GM10248 (cell line): ENCODE results near the gene SAV1.
"Not testable (repeated sequence)": the region's sequence is repeated elsewhere in the genome, so short reads cannot be mapped to it uniquely, and the experiment has no call there.

Experiments used
- CTCF ChIA-PET: fragments of 300-600 bp; sonication (Branson Sonifier 250); formaldehyde crosslinking; extraction: SDS; loops from one replicate; lab custom pipeline; 2021; ENCODE audit warnings: antibody characterized with exemption; lab: Yijun Ruan, JAX
- POLR2A ChIA-PET: fragments of 350-650 bp; sonication (Branson Sonifier 250); formaldehyde crosslinking; extraction: SDS; loops from one replicate; lab custom pipeline; 2020; ENCODE audit warnings: antibody characterized with exemption; lab: Yijun Ruan, JAX
- DNase-seq: peaks from one replicate; pipeline ENCODE4 v3.0.0; 2012; ENCODE audit errors: extremely low spot score
- TF ChIP-seq, protein P1 (sequence below): IDR thresholded peaks from 2 replicates; pipeline ENCODE4 v1.5.1; 2012; ENCODE audit warnings: mild to moderate bottlenecking, low read depth; ENCODE audit errors: extremely low read depth, missing control alignments, control extremely low read depth

Gene SAV1

DNA sequence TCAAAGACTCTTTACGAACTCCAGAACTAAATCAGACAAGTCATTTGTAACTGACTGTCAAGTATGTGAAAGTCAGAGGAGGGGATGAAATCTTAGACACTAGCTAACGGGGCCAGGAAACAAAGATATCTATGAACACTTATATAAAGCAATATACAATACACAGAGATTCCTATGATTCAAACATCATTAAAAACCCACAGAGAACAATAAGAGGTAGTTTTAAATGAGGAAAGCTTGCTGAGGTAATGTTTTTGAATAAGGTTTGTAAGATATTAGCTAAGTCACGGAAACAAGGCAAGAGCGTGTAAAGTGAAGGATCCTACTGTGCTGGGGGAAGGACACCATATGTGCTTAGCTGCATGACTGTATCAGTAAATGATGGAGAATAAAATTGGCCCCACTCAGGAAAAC is 36.7 kb downstream of the SAV1 start:
- TF ChIP-seq, protein P1, sequence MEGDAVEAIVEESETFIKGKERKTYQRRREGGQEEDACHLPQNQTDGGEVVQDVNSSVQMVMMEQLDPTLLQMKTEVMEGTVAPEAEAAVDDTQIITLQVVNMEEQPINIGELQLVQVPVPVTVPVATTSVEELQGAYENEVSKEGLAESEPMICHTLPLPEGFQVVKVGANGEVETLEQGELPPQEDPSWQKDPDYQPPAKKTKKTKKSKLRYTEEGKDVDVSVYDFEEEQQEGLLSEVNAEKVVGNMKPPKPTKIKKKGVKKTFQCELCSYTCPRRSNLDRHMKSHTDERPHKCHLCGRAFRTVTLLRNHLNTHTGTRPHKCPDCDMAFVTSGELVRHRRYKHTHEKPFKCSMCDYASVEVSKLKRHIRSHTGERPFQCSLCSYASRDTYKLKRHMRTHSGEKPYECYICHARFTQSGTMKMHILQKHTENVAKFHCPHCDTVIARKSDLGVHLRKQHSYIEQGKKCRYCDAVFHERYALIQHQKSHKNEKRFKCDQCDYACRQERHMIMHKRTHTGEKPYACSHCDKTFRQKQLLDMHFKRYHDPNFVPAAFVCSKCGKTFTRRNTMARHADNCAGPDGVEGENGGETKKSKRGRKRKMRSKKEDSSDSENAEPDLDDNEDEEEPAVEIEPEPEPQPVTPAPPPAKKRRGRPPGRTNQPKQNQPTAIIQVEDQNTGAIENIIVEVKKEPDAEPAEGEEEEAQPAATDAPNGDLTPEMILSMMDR = no peak
- no peak for DNase-seq
- ChIA-PET POLR2A (no interaction called here), CTCF (interaction anchor here (0.9 to 1.6 kb wide), 5 partner anchors 12 to 156 kb away, joined by 3 to 7 read pairs (median 3); no protein-coding TSS in a partner anchor)

DNA sequence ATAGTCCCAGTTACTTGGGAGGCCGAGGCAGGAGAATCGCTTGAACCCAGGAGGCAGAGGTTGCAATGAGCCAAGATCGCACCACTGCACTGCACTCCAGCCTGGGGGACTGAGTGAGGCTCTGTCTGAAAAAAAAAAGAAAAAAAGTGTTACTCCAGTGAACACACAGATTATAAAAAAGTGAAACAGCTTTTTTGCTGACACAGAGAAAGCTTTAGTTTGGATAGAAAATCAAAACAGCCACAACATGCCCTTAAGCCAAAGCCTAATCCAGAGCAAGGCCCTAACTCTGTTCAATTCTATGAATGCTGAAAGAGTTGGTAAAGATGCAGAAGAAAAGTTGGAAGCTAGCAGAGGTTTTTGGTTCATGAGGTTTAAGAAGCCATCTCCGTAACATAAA is 43.2 kb downstream of the SAV1 start:
- POLR2A ChIA-PET, DNase-seq: not testable (repeated sequence)
- CTCF ChIA-PET = interaction anchor here (0.9 to 1.8 kb wide), 8 partner anchors 9 to 153 kb away, joined by 3 to 5 read pairs (median 3); no protein-coding TSS in a partner anchor

DNA sequence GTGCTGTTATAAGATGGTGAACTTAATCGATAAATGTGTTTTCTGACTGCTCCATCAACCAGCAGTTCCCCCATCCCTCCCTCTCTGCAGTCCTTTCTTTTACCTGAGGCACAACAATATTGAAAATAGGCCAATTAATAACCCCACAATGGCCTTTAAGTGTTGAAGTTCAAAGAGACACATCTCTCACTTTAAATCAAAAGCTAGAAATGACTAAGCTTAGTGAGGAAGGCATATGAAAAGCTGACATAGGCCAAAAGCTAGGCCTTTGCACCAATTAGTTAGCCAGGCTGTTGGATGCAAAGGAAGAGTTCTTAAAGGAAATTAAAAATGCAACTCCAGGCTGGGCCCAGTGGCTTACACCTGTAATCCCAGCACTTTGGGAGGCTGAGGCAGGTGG is 43.7 kb downstream of the SAV1 start:
- TF ChIP-seq, protein P1 = no peak
- ChIA-PET CTCF (interaction anchor here (0.9 to 1.8 kb wide), 8 partner anchors 9 to 154 kb away, joined by 3 to 5 read pairs (median 3); no protein-coding TSS in a partner anchor), POLR2A (no interaction called here)
- DNase-seq = no peak

DNA sequence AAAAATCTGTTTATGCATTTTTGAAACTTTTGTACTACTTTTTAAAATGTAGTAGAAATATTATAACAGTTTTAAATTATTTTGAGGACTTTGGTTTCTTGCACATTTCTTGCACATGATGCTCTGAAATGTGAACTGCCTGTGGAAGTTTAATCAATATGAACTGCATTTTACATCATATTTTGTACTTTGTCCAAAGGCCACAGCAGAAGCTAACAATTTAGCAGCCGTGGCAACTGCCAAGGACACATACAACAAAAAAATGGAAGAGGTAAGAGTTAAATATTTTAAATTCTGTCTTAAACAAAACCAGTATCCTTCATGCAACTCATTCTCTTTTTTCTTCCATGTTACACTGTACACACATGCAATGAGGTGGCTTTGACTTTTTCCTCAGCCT is 45.1 kb downstream of the SAV1 start:
- POLR2A ChIA-PET = no interaction called here
- no peak for DNase-seq
- TF ChIP-seq, protein P1 = no peak
- CTCF ChIA-PET = interaction anchor here (5.5 kb wide), 1 partner anchor 90 kb away, joined by 40 read pairs; no protein-coding TSS in a partner anchor

DNA sequence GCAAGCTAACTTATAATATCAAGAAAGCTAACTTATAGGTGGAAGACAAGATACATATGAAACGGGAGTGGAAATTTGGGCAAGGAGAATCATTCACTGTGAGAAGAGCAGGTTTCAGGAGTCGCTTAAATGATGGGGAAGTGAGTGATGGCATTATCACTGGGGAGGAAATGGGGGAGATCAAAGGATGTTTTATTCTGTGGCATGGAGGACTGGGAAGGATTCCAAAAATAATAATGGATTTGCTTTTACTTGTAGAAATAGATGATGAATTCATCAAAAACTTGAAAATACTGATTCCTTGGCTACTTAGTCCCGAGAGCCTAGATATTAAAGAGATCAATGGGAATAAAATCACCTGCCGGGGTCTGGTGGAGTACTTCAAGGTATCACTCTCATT is 47.8 kb downstream of the SAV1 start:
- ChIA-PET POLR2A (no interaction called here), CTCF (interaction anchor here (0.7 to 5.5 kb wide), 23 partner anchors 9 to 239 kb away, joined by 3 to 40 read pairs (median 7); no protein-coding TSS in a partner anchor)
- TF ChIP-seq, protein P1 = no peak
- DNase-seq = no peak

DNA sequence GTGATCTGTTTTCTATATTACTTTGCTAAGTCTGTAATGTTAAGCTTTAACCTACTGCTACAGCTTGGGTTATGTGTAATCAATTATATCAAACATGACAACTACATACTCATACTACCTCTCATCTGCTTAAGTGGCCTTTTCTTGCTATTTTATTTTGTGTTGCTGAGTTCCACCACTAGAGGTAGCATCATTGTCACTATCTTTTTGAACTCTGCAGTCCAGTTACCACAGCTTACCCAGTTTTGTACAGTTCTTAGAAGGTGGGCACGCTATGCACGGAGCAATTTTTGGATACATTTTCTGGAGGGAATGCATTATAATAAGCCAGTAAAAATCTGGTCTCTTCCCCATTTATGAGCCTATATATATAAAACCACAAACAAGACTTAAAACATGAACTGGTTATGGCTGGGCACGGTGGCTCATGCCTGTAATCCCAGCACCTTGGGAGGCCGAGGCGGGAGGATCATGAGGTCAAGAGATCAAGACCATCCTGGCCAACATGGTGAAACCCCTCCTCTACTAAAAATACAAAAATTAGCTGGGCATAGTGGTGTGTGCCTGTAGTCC is 48.5 kb downstream of the SAV1 start:
- TF ChIP-seq, protein P1 = peak; percentile 57
- ChIA-PET CTCF (interaction anchor here (0.7 to 5.5 kb wide), 32 partner anchors 9 to 242 kb away, joined by 3 to 40 read pairs (median 4); no protein-coding TSS in a partner anchor), POLR2A (no interaction called here)
- DNase-seq = peak; percentile 39

DNA sequence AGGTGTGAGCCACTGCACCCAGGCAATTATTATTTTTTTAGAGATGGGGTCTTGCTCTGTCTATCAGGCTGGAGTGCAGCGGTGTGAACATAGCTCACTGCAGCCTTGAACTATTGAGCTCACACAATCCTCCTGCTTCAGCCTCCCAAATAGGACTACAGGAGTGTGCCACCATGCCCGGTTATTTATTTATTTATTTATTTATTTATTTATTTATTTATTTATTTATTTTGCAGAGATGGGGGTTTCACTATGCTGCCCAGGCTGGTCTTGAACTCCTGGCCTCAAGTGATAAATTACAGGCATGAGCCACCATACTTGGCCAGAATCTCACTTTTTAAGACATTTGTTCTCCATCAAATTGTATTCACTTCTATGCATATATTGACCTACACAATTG is 51.8 kb downstream of the SAV1 start:
- DNase-seq = no peak
- ChIA-PET CTCF (interaction anchor here (1.0 to 4.4 kb wide), 11 partner anchors 9 to 245 kb away, joined by 3 to 29 read pairs (median 4); no protein-coding TSS in a partner anchor), POLR2A (no interaction called here)
- TF ChIP-seq, protein P1 = no peak
